ENCODE data around the gene PPP2R2B. TPM values are rescaled to one million over a fixed set of nuclear protein-coding genes. Genes with fewer than 3 reads are reported as not detected.

PPP2R2B gene
- total RNA-seq, 1 experiment from 2014 or later: 20.3 TPM

- H3K4me1 Mint-ChIP-seq: no peaks in the 10 kb centered on the region
- no peak overlapping the region for H3K27ac Mint-ChIP-seq
- POLR2A ChIA-PET: no interaction called here
- no peak overlapping the region for H3K4me3 Mint-ChIP-seq
- H3K27me3 Mint-ChIP-seq (ENCODE audit: low read depth): no peaks in the 10 kb centered on the region
- TF ChIP-seq EMX1 (CRISPR knock-in tag; IDR thresholded peaks at IDR 0.05) (no peak), CBFB (CRISPR knock-in tag; IDR thresholded peaks at IDR 0.05; ENCODE audit: low read depth) (no peak), CTCF (IDR thresholded peaks at IDR 0.05) (no peak), ATF1 (CRISPR knock-in tag; IDR thresholded peaks at IDR 0.05) (no peak), MLX (CRISPR knock-in tag; IDR thresholded peaks at IDR 0.05) (no peak), ZNF281 (CRISPR knock-in tag; IDR thresholded peaks at IDR 0.05) (no peak), PRRX2 (CRISPR knock-in tag; IDR thresholded peaks at IDR 0.05) (no peak), PREB (CRISPR knock-in tag; IDR thresholded peaks at IDR 0.05; ENCODE audit: borderline replicate concordance) (no peak), OVOL2 (CRISPR knock-in tag; IDR thresholded peaks at IDR 0.05; ENCODE audit: borderline replicate concordance) (no peak), CREB1 (CRISPR knock-in tag; IDR thresholded peaks at IDR 0.05) (no peak), ATF3 (CRISPR knock-in tag; conservative IDR thresholded peaks at IDR 0.05) (no peak), E2F5 (CRISPR knock-in tag; IDR thresholded peaks at IDR 0.05) (no peak), ATF6 (CRISPR knock-in tag; IDR thresholded peaks at IDR 0.05) (no peak), MYBL2 (CRISPR knock-in tag; IDR thresholded peaks at IDR 0.05) (no peak), TCF7 (CRISPR knock-in tag; IDR thresholded peaks at IDR 0.05; ENCODE audit: low read depth) (no peak)
- ATAC-seq: no peak
- H3K9me3 Mint-ChIP-seq: peaks cover 12% of the 10 kb centered on the region
- CTCF ChIA-PET: no interaction called here
- DNase-seq (ENCODE audit: low spot score): no peak
- peaks cover 9% of the 10 kb centered on the region; the same call in 1 of the 2 replicates for H3K36me3 Mint-ChIP-seq
Measured at GRCh38 chr5:146840016-146840415, 38.5 kb downstream of the PPP2R2B start.

GRCh38 chr5:146836226-146836842 lies 42.2 kb downstream of the PPP2R2B start:
- no peaks in the 10 kb centered on the region for H3K4me1 Mint-ChIP-seq
- H3K9me3 Mint-ChIP-seq: peaks cover 10% of the 10 kb centered on the region
- DNase-seq (ENCODE audit: low spot score) (no peak), ATAC-seq (no peak)
- ChIA-PET CTCF (no interaction called here), POLR2A (no interaction called here)
- no peak overlapping the region for H3K4me3 Mint-ChIP-seq
- H3K36me3 Mint-ChIP-seq: peaks cover 7% of the 10 kb centered on the region; the same call in 1 of the 2 replicates
- H3K27ac Mint-ChIP-seq: no peak overlapping the region
- TF ChIP-seq CREM (CRISPR knock-in tag; IDR thresholded peaks at IDR 0.05) (no peak), RELA (CRISPR knock-in tag; IDR thresholded peaks at IDR 0.05; ENCODE audit: borderline replicate concordance) (no peak), ZNF317 (CRISPR knock-in tag; IDR thresholded peaks at IDR 0.05; ENCODE audit: borderline replicate concordance, low read depth) (no peak), ZNF512 (CRISPR knock-in tag; IDR thresholded peaks at IDR 0.05; ENCODE audit: borderline replicate concordance) (no peak)
- no peaks in the 10 kb centered on the region for H3K27me3 Mint-ChIP-seq (ENCODE audit: low read depth)
